Lower lobe of right lung (tissue), 2 donors: ENCODE measurements around the gene KCNN2. TPM values are rescaled to one million over a fixed set of nuclear protein-coding genes. Genes with fewer than 3 reads are reported as not detected.

Experiments used
- ATAC-seq, 2 donors: fragments of 200-7000 bp; cut with Tn5 transposase; one replicate each; pipeline ENCODE4 v1.9.1; 2020 to 2022; ENCODE audit warnings: mild to moderate bottlenecking in 2 of 2, moderate library complexity in 2 of 2
- DNase-seq: peaks from one replicate; pipeline ENCODE4 v3.0.0-alpha.2; 2020
- H3K27ac ChIP-seq: fragments of 200-600 bp; one replicate; pipeline ENCODE4 v1.8.0; 2022
- H3K27me3 ChIP-seq: fragments of 200-600 bp; one replicate; pipeline ENCODE4 v1.8.0; 2022; ENCODE audit warnings: low read depth
- H3K36me3 ChIP-seq: fragments of 200-600 bp; one replicate; pipeline ENCODE4 v1.8.0; 2022; ENCODE audit warnings: mild to moderate bottlenecking
- H3K4me1 ChIP-seq: fragments of 200-600 bp; one replicate; pipeline ENCODE4 v1.8.0; 2022
- H3K4me3 ChIP-seq: fragments of 200-600 bp; one replicate; pipeline ENCODE4 v1.8.0; 2022; ENCODE audit warnings: mild to moderate bottlenecking
- H3K9me3 ChIP-seq: fragments of 200-600 bp; one replicate; pipeline ENCODE4 v1.8.0; 2022
- intact Hi-C: fragments of 100-400 bp; cut with DNase I; formaldehyde crosslinking; loops from one replicate; pipeline ENCODE4 v1.11.0; 2022
- total RNA-seq: library from RNA; stranded (reverse); fragmentation: NEBNext Ultra II Directional; extraction: Animal tissue kit (Norgen Biotek cat#: 25700); gene quantifications from one replicate; pipeline ENCODE4 v1.2.1, GENCODE V29; 2021
- TF ChIP-seq, protein P1 (sequence below): fragments of 200-600 bp; IDR thresholded peaks from one replicate; pipeline ENCODE4 v1.8.0; 2022; ENCODE audit warnings: antibody characterized with exemption, mild to moderate bottlenecking
- donor health status: DM: no; HTN: yes; CAD: no; lungs with severe emphysema.

KCNN2 gene
- total RNA-seq, 1 donor from 2014 or later, result 1.2 TPM

DNA sequence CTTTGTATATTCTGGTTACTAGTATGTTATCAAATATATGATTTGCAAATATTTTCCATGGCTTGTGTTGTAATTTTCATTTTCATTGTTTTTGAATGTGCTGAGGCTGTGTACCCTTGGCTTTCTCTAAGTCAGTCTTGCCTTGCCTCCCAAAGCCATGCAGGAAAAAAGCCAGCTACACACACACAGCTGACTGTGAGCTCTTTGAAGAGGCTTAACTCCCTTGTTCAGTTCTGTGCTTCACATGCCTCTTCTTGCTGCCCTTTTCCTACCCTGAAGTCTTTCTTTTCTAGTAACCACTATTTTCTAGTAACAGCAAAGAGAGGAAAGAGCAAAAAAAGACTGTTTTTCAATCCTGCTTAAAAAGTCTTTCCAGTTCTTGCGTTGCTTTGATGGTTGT, 53.9 kb downstream of the KCNN2 start:
- intact Hi-C loops, result no loop called here
- Histone ChIP-seq H3K9me3 (no peaks in the 10 kb centered on the region), H3K27ac (no peak overlapping the region), H3K36me3 (no peaks in the 10 kb centered on the region), H3K27me3 (no peaks in the 10 kb centered on the region), H3K4me1 (no peaks in the 10 kb centered on the region), H3K4me3 (no peak overlapping the region)
- DNase-seq, result no peak
- TF ChIP-seq, protein P1, sequence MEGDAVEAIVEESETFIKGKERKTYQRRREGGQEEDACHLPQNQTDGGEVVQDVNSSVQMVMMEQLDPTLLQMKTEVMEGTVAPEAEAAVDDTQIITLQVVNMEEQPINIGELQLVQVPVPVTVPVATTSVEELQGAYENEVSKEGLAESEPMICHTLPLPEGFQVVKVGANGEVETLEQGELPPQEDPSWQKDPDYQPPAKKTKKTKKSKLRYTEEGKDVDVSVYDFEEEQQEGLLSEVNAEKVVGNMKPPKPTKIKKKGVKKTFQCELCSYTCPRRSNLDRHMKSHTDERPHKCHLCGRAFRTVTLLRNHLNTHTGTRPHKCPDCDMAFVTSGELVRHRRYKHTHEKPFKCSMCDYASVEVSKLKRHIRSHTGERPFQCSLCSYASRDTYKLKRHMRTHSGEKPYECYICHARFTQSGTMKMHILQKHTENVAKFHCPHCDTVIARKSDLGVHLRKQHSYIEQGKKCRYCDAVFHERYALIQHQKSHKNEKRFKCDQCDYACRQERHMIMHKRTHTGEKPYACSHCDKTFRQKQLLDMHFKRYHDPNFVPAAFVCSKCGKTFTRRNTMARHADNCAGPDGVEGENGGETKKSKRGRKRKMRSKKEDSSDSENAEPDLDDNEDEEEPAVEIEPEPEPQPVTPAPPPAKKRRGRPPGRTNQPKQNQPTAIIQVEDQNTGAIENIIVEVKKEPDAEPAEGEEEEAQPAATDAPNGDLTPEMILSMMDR, result no peak
- ATAC-seq, result no peak

DNA sequence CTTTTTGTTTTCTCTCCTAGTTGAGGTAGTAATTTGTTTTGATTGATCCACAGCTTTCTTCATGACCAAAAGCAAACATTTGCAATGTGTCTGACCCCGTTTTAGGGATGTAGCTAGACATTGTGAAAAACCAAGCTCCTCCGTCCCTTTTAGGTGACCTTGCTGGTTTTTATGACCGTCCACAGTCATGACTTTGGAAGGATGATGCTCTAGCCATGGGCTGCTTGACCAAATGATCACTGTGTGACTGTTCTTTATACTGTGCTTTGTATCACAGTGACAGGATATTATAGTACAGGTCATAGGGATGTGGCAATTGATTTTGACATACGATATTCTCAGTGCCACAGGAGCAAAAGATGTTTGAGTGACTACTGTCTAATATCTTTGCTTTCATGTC, 54.4 kb downstream of the KCNN2 start:
- Histone ChIP-seq H3K4me3 (no peak overlapping the region), H3K27me3 (no peaks in the 10 kb centered on the region), H3K9me3 (no peaks in the 10 kb centered on the region), H3K36me3 (no peaks in the 10 kb centered on the region), H3K27ac (no peak overlapping the region), H3K4me1 (no peaks in the 10 kb centered on the region)
- TF ChIP-seq, protein P1, result no peak
- intact Hi-C loops, result no loop called here
- no peak for ATAC-seq
- DNase-seq, result no peak

DNA sequence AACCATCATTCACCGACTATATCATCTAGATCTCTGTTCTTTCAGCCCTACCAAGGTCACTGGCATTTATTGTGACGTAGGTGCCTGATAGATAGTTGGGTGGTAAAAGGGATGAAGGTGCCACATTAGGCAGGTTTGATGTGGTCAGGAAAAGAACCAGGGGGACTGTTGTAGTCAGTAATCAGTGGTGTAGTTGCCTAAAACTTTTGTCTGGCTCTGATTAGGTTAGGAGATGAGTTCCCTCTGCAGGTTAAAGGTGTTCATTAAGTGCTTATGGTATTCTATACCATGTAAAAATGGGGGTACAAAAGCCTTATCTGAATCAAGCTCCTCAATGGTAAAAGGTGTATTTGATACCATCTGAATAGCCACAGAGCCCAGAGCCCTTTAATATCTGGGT, 55.6 kb downstream of the KCNN2 start:
- Histone ChIP-seq H3K27me3 (no peaks in the 10 kb centered on the region), H3K4me1 (no peaks in the 10 kb centered on the region), H3K4me3 (no peak overlapping the region), H3K9me3 (no peaks in the 10 kb centered on the region), H3K36me3 (no peaks in the 10 kb centered on the region), H3K27ac (no peak overlapping the region)
- TF ChIP-seq, protein P1, result no peak
- no peak for ATAC-seq
- intact Hi-C loops, result no loop called here
- DNase-seq, result no peak

DNA sequence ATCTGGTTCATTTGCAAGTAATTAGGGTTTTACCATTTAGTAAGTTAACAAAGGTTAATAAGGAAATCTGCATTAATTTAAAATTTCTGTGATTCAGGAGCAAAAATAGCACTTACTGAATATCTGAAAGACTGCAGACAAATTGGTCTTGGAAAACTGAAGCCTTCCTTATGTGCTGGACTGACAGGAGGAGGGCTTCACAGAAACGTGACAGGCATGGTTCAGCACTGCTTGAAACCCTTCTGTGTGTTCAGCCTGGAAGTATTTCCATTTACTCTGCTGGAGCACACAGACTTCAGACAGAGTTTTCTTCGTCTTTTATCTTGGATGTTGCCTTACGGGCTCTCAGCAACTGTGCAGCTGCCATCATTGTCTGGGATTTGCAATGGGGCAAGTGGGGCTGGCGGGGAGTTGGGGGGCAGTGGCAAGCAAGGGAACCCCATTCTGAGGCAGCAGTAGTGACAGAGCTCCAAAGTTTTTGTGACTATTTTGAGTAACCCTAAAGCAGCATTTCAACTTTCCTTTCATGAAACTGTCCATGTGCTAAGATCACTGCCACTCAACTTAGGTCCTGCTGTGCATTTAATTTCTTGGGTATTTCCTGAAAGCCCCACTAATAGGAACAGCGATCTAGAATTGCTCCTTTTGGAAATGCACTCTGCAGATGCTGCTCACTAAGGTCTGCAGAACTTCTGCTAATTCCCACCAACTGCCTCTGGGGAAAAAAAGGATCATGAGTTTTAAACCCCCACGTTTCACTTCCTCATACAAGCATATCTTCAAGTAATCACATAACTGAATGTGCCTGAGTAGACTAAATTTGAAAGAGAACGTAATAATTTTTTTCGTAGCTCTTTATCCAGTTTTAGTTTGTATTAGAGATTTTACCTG, 56.6 kb downstream of the KCNN2 start:
- H3K4me1 ChIP-seq, result no peaks in the 10 kb centered on the region
- no peaks in the 10 kb centered on the region for H3K36me3 ChIP-seq
- no peak for ATAC-seq
- H3K27ac ChIP-seq, result no peak overlapping the region
- no peaks in the 10 kb centered on the region for H3K27me3 ChIP-seq
- intact Hi-C loops, result no loop called here
- no peaks in the 10 kb centered on the region for H3K9me3 ChIP-seq
- no peak for DNase-seq
- H3K4me3 ChIP-seq, result no peak overlapping the region
- TF ChIP-seq, protein P1, result no peak

DNA sequence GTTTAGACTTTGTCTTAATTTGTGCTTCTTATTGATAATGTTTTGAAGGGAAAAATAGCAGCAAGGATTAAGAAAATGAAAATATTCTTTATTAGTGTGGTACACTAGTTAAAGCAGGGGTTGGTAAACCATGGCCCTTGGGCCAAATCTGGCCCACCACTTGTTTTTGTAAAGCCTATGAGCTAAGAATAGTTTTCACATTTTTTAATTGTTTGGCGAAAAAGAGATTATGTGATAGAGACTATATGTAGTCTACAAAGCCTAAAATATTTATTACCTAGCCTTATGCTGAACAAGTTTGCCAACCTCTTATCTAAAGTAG, 57.2 kb downstream of the KCNN2 start:
- Histone ChIP-seq H3K27ac (no peak overlapping the region), H3K9me3 (no peaks in the 10 kb centered on the region), H3K36me3 (no peaks in the 10 kb centered on the region), H3K27me3 (no peaks in the 10 kb centered on the region), H3K4me1 (no peaks in the 10 kb centered on the region), H3K4me3 (no peak overlapping the region)
- ATAC-seq (no peak), DNase-seq (no peak)
- intact Hi-C loops, result no loop called here
- TF ChIP-seq, protein P1, result no peak
